ENCODE data around the gene ACTN1. TPM values are rescaled to one million over a fixed set of nuclear protein-coding genes. Genes with fewer than 3 reads are reported as not detected.

The ACTN1 gene
- total and polyA plus RNA-seq, 2 experiments from 2014 or later, result 121 to 280 TPM

DNA sequence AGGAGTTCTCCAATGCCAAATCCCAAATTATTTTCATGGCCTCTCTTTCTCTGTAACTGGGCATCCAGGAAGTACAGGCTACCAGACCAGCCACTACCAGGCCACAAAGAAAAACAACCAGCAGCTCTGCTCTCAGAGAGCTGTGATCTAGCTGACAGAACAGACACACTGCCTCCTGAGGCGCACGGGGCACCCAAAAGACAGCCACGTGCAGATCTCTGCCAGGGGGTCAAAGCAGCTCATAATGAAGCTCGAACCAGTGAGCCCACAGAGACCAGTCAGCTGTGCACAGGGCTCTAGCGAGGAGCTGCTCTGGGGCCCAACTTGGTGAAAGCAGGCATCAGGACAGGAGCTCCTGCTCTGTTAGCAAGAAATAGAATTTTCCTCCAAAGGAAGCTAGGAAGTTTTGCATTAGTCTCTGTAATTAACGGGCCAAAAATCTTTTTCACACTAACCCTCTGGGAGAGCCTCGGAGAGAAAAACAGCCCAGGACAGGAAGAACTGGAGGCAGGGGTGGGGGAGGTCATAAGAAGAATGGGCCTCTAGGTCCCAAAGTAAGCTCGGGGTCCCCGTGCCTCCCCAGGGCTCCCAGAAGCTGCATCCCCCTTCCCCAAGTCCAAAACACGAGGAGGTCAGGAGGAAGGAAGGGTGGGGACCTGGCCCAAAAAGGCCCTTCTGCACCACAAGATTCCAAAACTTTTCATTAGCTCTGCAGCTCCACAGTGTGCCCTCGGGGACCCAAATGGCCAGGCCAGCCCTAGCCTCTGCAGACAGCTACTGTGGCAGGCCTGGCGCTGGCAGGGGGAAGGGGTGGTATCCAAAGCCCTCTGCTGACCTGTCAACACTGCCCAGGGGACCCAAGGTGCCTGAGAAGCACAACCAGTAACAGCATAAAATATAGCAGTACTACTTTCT lies 30.2 kb downstream of the ACTN1 start (continued):
- TF ChIP-seq, protein P1, sequence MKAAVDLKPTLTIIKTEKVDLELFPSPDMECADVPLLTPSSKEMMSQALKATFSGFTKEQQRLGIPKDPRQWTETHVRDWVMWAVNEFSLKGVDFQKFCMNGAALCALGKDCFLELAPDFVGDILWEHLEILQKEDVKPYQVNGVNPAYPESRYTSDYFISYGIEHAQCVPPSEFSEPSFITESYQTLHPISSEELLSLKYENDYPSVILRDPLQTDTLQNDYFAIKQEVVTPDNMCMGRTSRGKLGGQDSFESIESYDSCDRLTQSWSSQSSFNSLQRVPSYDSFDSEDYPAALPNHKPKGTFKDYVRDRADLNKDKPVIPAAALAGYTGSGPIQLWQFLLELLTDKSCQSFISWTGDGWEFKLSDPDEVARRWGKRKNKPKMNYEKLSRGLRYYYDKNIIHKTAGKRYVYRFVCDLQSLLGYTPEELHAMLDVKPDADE (IDR thresholded peaks at IDR 0.05), result no peak

DNA sequence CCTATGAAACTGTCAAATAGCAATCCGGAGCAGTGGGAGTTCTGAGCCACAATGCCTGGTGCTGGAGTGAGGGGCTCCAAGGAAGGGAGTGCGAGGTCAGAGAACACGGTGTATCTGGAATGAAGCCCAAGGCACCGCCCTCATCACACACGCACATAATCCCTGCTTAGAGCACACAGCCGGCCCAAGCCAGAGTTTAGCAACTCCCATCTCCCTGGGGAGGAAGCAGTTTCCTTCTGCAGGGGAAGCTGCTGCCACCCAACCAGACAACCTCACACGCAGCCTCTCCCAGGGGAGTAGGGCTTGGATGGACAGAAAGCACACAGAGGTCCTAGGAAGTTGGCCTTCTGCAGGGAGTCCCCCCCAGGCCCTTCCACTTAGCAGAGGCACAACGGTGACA lies 31.3 kb downstream of the ACTN1 start:
- Histone ChIP-seq H3K4me1 (ENCODE audit: insufficient read depth) (peaks cover 44% of the 10 kb centered on the region), H3K36me3 (ENCODE audit: insufficient read depth) (no peaks in the 10 kb centered on the region), H3K4me2 (no peak overlapping the region), H3F3A (replicated peaks; ENCODE audit: low read depth) (no peaks in the 10 kb centered on the region), H3K79me2 (replicated peaks; ENCODE audit: insufficient read depth) (peaks cover 100% of the 10 kb centered on the region), H3K27me3 (ENCODE audit: insufficient read depth) (no peaks in the 10 kb centered on the region), H2AFZ (no peak overlapping the region), H3K4me3 (no peak overlapping the region), H4K20me1 (replicated peaks; ENCODE audit: insufficient read depth) (peaks cover 62% of the 10 kb centered on the region), H3K27ac (ENCODE audit: low read depth) (no peak overlapping the region), H3K9me2 (ENCODE audit: insufficient read depth) (no peaks in the 10 kb centered on the region)
- no peak for DNase-seq (ENCODE audit: low spot score)
- no peaks in the 10 kb centered on the region for H3K9me3 Mint-ChIP-seq
- H3K36me3 Mint-ChIP-seq (ENCODE audit: low read depth), result peaks cover 16% of the 10 kb centered on the region; the same call in 2 of the 3 replicates
- peak; percentile 14 for ATAC-seq
- TF ChIP-seq, protein P1 (IDR thresholded peaks at IDR 0.05), result no peak
- TF ChIP-seq ZNF114 (CRISPR knock-in tag; IDR thresholded peaks at IDR 0.05) (no peak), POLR2AphosphoS5 (IDR thresholded peaks at IDR 0.05; ENCODE audit: low read depth) (no peak), STAT1 (IDR thresholded peaks at IDR 0.05; ENCODE audit: unreplicated experiment) (no peak), NANOG (IDR thresholded peaks at IDR 0.05; ENCODE audit: borderline replicate concordance) (no peak), JUNB (IDR thresholded peaks at IDR 0.05; ENCODE audit: unreplicated experiment) (no peak), EZH2phosphoT487 (IDR thresholded peaks at IDR 0.05; ENCODE audit: unreplicated experiment) (no peak), ZNF331 (CRISPR knock-in tag; IDR thresholded peaks at IDR 0.05; ENCODE audit: low read depth) (no peak)
- TF ChIP-seq, protein P2, sequence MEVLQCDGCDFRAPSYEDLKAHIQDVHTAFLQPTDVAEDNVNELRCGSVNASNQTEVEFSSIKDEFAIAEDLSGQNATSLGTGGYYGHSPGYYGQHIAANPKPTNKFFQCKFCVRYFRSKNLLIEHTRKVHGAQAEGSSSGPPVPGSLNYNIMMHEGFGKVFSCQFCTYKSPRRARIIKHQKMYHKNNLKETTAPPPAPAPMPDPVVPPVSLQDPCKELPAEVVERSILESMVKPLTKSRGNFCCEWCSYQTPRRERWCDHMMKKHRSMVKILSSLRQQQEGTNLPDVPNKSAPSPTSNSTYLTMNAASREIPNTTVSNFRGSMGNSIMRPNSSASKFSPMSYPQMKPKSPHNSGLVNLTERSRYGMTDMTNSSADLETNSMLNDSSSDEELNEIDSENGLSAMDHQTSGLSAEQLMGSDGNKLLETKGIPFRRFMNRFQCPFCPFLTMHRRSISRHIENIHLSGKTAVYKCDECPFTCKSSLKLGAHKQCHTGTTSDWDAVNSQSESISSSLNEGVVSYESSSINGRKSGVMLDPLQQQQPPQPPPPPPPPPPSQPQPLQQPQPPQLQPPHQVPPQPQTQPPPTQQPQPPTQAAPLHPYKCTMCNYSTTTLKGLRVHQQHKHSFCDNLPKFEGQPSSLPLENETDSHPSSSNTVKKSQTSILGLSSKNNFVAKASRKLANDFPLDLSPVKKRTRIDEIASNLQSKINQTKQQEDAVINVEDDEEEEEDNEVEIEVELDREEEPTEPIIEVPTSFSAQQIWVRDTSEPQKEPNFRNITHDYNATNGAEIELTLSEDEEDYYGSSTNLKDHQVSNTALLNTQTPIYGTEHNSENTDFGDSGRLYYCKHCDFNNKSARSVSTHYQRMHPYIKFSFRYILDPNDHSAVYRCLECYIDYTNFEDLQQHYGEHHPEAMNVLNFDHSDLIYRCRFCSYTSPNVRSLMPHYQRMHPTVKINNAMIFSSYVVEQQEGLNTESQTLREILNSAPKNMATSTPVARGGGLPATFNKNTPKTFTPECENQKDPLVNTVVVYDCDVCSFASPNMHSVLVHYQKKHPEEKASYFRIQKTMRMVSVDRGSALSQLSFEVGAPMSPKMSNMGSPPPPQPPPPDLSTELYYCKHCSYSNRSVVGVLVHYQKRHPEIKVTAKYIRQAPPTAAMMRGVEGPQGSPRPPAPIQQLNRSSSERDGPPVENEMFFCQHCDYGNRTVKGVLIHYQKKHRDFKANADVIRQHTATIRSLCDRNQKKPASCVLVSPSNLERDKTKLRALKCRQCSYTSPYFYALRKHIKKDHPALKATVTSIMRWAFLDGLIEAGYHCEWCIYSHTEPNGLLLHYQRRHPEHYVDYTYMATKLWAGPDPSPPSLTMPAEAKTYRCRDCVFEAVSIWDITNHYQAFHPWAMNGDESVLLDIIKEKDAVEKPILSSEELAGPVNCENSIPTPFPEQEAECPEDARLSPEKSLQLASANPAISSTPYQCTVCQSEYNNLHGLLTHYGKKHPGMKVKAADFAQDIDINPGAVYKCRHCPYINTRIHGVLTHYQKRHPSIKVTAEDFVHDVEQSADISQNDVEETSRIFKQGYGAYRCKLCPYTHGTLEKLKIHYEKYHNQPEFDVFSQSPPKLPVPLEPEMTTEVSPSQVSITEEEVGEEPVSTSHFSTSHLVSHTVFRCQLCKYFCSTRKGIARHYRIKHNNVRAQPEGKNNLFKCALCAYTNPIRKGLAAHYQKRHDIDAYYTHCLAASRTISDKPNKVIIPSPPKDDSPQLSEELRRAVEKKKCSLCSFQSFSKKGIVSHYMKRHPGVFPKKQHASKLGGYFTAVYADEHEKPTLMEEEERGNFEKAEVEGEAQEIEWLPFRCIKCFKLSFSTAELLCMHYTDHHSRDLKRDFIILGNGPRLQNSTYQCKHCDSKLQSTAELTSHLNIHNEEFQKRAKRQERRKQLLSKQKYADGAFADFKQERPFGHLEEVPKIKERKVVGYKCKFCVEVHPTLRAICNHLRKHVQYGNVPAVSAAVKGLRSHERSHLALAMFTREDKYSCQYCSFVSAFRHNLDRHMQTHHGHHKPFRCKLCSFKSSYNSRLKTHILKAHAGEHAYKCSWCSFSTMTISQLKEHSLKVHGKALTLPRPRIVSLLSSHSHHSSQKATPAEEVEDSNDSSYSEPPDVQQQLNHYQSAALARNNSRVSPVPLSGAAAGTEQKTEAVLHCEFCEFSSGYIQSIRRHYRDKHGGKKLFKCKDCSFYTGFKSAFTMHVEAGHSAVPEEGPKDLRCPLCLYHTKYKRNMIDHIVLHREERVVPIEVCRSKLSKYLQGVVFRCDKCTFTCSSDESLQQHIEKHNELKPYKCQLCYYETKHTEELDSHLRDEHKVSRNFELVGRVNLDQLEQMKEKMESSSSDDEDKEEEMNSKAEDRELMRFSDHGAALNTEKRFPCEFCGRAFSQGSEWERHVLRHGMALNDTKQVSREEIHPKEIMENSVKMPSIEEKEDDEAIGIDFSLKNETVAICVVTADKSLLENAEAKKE (CRISPR knock-in tag; IDR thresholded peaks at IDR 0.05), result no peak
- TF ChIP-seq, protein P3, sequence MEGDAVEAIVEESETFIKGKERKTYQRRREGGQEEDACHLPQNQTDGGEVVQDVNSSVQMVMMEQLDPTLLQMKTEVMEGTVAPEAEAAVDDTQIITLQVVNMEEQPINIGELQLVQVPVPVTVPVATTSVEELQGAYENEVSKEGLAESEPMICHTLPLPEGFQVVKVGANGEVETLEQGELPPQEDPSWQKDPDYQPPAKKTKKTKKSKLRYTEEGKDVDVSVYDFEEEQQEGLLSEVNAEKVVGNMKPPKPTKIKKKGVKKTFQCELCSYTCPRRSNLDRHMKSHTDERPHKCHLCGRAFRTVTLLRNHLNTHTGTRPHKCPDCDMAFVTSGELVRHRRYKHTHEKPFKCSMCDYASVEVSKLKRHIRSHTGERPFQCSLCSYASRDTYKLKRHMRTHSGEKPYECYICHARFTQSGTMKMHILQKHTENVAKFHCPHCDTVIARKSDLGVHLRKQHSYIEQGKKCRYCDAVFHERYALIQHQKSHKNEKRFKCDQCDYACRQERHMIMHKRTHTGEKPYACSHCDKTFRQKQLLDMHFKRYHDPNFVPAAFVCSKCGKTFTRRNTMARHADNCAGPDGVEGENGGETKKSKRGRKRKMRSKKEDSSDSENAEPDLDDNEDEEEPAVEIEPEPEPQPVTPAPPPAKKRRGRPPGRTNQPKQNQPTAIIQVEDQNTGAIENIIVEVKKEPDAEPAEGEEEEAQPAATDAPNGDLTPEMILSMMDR (conservative IDR thresholded peaks at IDR 0.05; ENCODE audit: low read depth in 2 of 2), result no peak
- H3K4me1 Mint-ChIP-seq, result peaks cover 74% of the 10 kb centered on the region
- H3K27me3 Mint-ChIP-seq (ENCODE audit: insufficient read depth, low read depth, poor library complexity), result peaks cover 8% of the 10 kb centered on the region
- no peak overlapping the region for H3K4me3 Mint-ChIP-seq
- no peak overlapping the region for H3K27ac Mint-ChIP-seq
